Lower leg skin (tissue), 4 donors: ENCODE results near the gene EMP3. TPM values are rescaled to one million over a fixed set of nuclear protein-coding genes. Genes with fewer than 3 reads are reported as not detected.
A peak's percentile ranks its signal among the peaks of the same experiment; 100 is the strongest.

Source experiments
- DNase-seq, 2 donors: peaks; one replicate each; pipeline ENCODE4 v3.0.0-alpha.2; 2019; ENCODE audit warnings: low spot score in 2 of 2
- H3K4me3 ChIP-seq: fragments of 200-600 bp; sonication (generic); 2 replicates; pipeline ENCODE4 v1.5.1; 2017; ENCODE audit warnings: mild to moderate bottlenecking, low read depth; ENCODE audit not compliant: poor library complexity, severe bottlenecking
- POLR2A ChIP-seq, 2 donors: fragments of 450-650 bp; IDR thresholded peaks; one replicate each; pipeline ENCODE4 v1.6.1; 2016 to 2017; ENCODE audit warnings: antibody characterized with exemption in 2 of 2, mild to moderate bottlenecking in 1 of 2, moderate library complexity in 1 of 2
- WGBS, 2 donors: methylation state at CpG; one replicate each; pipeline ENCODE4 v1.1.5; 2018; 5-methylcytosine and 5-hydroxymethylcytosine counted together
- intact Hi-C: fragments of 100-400 bp; cut with DNase I; formaldehyde crosslinking; loops from one replicate; pipeline ENCODE4 v1.15.0; 2023; ENCODE audit warnings: low total_unique reads
- total RNA-seq, 4 donors: library from RNA; depleted of rRNA; stranded (reverse); fragments of >200 nt; gene quantifications; one replicate each; pipeline ENCODE4 v1.1.0, GENCODE V29; 2016
- TF ChIP-seq, protein P1 (sequence below), 3 donors: fragments of 450-650 bp; IDR thresholded peaks; one replicate each; pipeline ENCODE4 v1.5.1; 2016; ENCODE audit warnings: antibody characterized with exemption in 3 of 3, mild to moderate bottlenecking in 3 of 3, moderate library complexity in 2 of 3

EMP3 gene
- total RNA-seq, 4 donors from 2014 or later, result 11.5 to 29.3 (median 14.7) TPM

DNA sequence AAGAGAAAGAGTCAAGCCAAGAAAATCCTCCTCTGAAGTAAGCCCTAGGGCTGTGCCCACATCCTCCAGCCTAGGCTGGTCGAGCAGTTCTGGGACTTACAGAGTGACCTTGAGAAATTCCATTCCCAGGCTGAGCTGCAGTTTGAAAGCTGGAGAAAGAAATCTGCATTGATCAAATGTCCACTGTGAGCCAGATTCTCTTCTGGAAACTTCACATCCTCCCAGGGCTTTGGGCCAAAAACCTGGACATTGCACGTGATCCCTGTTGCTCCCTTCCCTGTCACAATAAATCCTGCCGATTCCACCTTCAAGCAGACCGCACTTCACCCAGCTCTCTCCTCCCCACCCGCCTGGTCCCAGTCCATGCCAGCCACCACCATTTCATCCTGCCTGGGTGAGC is 22.7 kb downstream of the EMP3 start:
- TF ChIP-seq POLR2A (IDR thresholded peaks at IDR 0.05), result no peak
- TF ChIP-seq, protein P1, sequence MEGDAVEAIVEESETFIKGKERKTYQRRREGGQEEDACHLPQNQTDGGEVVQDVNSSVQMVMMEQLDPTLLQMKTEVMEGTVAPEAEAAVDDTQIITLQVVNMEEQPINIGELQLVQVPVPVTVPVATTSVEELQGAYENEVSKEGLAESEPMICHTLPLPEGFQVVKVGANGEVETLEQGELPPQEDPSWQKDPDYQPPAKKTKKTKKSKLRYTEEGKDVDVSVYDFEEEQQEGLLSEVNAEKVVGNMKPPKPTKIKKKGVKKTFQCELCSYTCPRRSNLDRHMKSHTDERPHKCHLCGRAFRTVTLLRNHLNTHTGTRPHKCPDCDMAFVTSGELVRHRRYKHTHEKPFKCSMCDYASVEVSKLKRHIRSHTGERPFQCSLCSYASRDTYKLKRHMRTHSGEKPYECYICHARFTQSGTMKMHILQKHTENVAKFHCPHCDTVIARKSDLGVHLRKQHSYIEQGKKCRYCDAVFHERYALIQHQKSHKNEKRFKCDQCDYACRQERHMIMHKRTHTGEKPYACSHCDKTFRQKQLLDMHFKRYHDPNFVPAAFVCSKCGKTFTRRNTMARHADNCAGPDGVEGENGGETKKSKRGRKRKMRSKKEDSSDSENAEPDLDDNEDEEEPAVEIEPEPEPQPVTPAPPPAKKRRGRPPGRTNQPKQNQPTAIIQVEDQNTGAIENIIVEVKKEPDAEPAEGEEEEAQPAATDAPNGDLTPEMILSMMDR (IDR thresholded peaks at IDR 0.05), result no peak
- H3K4me3 ChIP-seq, result no peak overlapping the region
- 64 to 67% methylated on average over 5 of the region's 5 CpGs for WGBS, 2 donors
- intact Hi-C loops, result no loop called here
- no peak for DNase-seq

DNA sequence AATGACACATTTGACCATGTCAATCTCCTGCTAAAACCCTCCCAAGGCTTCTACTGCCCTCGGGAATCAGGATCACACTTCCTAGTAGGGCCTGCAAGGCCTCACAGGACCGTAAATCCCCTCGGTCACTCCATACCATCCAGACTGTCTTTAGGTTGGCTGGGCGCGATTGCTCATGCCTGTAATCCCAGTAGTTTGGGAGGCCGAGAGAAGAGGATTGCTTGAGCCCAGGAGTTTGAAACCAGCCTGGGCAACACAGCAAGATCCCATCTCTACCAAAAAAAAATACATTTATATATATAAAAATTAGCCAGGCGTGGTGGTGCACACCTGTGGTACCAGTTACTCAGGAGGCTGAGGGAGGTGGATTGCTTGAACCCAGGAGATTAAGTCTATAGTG is 23.4 kb downstream of the EMP3 start:
- no peak overlapping the region for H3K4me3 ChIP-seq
- WGBS, 2 donors, result 90 to 95% methylated on average over 7 of the region's 7 CpGs
- intact Hi-C loops, result no loop called here
- TF ChIP-seq, protein P1 (IDR thresholded peaks at IDR 0.05), result no peak
- no peak for TF ChIP-seq POLR2A (IDR thresholded peaks at IDR 0.05)
- DNase-seq, result no peak

DNA sequence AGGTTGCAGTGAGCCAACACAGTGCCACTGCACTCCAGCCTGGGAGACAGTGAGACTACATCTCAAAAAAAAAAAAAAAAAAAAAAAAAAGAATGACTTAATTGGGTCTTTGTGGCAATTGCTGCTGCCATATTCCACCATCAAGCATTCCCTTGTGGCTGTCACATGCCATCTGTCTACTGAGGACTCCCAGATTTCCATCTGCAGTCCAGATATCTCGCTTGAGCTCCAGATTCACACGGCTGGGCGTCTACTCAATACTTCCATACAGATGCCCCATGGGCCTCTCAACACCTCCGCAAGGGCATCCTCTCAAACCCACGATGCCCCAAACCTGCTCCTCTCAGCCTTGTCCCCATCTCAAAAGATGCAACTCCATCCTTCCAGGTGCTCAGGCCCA is 25.5 kb downstream of the EMP3 start:
- intact Hi-C loops, result no loop called here
- no peak overlapping the region for H3K4me3 ChIP-seq
- WGBS, 2 donors, result 75 to 77% methylated on average over 5 of the region's 5 CpGs
- no peak for DNase-seq
- TF ChIP-seq, protein P1 (IDR thresholded peaks at IDR 0.05), result no peak
- TF ChIP-seq POLR2A (IDR thresholded peaks at IDR 0.05), result no peak

DNA sequence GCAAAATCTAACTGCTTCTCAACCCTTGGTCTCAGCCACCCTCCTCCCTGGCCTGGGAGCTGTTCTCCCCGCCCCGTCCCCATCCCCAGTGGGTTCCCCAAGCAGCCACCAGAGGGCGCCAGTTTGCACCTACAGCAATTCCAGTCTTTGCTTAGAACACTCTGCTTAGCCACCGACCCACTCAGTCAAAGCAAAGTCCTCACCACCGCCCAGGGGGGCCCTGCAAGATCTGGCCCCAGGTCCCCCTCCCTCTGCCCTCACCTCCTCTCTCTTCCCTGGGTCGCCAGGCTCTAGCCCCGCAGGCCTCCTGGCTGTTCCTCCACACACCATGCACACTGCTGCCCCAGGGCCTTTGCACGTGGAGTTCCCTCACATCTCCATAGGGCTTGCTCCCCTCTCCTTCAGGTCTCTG is 26.0 kb downstream of the EMP3 start:
- intact Hi-C loops, result no loop called here
- TF ChIP-seq, protein P1 (IDR thresholded peaks at IDR 0.05), result peak in 1 of 3 donors; percentile 18
- TF ChIP-seq POLR2A (IDR thresholded peaks at IDR 0.05), result no peak
- DNase-seq, result peak; percentile 52 to 93
- WGBS, 2 donors, result 45 to 55% methylated on average over 8 of the region's 8 CpGs
- no peak overlapping the region for H3K4me3 ChIP-seq

DNA sequence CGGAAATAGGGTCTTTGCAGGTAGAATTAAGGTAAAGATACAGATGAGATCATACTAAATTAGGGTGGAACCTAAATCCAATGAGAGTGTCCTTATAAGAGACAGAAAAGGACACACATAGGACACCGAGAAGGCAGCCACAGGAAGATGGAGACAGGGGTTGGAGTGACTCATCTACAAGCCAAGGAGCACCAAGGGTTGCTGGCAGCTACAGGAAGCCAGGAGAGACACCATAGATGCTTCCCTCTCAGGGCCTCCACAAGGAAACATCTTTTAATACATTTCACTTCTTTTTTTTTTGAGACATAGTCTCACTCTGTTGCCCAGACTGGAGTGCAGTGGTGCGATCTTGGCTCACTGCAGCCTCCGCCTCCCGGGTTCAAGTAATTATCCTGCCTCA is 28.3 kb downstream of the EMP3 start:
- intact Hi-C loops, result no loop called here
- 86 to 90% methylated on average over 5 of the region's 5 CpGs for WGBS, 2 donors
- no peak overlapping the region for H3K4me3 ChIP-seq
- TF ChIP-seq POLR2A (IDR thresholded peaks at IDR 0.05), result no peak
- TF ChIP-seq, protein P1 (IDR thresholded peaks at IDR 0.05), result no peak
- no peak for DNase-seq

DNA sequence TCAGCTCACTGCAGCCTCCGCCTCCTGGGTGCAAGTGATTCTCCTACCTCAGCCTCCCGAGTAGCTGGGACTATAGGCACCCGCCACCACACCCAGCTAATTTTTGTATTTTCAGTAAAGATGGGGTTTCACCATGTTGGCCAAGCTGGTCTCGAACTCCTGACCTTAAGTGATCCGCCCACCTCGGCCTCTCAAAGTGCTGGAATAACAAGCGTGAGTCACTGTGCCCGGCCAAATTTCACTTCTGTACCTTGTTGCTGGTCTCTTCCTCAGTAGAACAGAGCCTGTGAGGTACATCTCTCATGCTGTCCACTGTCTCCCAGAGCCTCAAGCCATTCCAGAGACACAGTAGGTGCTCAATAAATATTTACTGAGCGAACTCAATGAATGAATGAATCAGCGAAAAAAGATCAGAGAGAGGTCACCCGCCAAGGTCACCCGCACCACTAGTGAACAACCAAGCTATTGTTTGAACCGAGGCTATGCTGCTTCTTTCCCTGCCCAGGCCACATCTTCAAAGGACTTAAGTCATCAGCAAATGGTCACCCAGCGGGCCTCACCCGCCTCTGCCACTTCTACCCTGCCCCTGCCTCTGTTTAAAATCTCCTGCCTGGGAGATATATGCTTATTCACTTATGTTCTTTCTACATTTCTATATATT is 29.1 kb downstream of the EMP3 start:
- intact Hi-C loops, result no loop called here
- TF ChIP-seq, protein P1 (IDR thresholded peaks at IDR 0.05), result no peak
- no peak for TF ChIP-seq POLR2A (IDR thresholded peaks at IDR 0.05)
- WGBS, 2 donors, result 85 to 88% methylated on average over 15 of the region's 15 CpGs
- DNase-seq, result no peak
- no peak overlapping the region for H3K4me3 ChIP-seq
